ENCODE measurements around the gene SPON2.

SPON2 gene

DNA sequence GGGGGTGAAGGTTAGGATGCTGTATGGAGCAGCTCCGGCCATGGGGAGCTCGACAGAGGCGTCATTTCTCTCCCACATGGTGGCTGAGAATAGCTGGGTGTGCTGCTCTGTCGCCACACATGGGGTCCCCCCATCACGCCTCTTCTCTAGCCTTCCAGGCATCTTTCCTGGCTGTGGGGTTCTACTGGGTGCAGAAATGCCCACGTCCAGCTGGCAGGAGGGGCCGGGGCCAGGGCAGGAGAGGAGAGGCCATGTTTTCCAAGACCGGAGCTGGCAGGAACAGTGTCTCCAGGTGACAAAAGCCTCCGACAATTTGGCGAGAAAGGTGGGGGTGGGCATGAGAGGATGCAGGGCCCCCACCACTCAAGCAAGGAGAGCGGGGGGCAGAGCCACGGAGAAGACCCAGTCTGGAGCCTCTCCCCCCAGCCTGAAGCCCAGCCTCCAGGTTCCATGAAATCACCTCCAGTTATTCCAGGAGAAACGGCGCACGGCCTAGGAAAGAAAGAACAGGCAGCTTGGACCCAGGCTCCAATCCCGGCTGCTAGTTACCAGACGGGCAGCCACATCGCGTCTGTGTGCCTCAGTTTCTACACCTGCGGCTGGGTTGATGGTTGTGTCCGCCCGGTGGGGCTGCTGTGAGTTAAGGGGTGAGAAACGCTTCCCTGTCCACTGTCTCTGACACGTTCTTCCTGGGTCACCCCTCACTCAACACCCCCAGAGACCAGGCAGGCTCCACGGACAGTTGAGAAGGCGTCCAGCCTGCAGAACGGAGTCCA, 27.4 kb upstream of the SPON2 start:
- TF ChIP-seq, protein P1, sequence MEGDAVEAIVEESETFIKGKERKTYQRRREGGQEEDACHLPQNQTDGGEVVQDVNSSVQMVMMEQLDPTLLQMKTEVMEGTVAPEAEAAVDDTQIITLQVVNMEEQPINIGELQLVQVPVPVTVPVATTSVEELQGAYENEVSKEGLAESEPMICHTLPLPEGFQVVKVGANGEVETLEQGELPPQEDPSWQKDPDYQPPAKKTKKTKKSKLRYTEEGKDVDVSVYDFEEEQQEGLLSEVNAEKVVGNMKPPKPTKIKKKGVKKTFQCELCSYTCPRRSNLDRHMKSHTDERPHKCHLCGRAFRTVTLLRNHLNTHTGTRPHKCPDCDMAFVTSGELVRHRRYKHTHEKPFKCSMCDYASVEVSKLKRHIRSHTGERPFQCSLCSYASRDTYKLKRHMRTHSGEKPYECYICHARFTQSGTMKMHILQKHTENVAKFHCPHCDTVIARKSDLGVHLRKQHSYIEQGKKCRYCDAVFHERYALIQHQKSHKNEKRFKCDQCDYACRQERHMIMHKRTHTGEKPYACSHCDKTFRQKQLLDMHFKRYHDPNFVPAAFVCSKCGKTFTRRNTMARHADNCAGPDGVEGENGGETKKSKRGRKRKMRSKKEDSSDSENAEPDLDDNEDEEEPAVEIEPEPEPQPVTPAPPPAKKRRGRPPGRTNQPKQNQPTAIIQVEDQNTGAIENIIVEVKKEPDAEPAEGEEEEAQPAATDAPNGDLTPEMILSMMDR (IDR thresholded peaks at IDR 0.05; ENCODE audit: control insufficient read depth, extremely low read depth, insufficient read depth): no peak
- DNase-seq (ENCODE audit: low read depth): no peak
- no peak overlapping the region for H3K4me3 ChIP-seq (ENCODE audit: low read depth, low read length)

GRCh38 chr4:1198098-1198844, 25.9 kb upstream of the SPON2 start:
- H3K4me3 ChIP-seq (ENCODE audit: low read depth, low read length): no peak overlapping the region
- TF ChIP-seq, protein P1 (IDR thresholded peaks at IDR 0.05; ENCODE audit: control insufficient read depth, extremely low read depth, insufficient read depth): no peak
- no peak for DNase-seq (ENCODE audit: low read depth)

- no peak overlapping the region for H3K4me3 ChIP-seq (ENCODE audit: low read depth, low read length)
- TF ChIP-seq, protein P1 (IDR thresholded peaks at IDR 0.05; ENCODE audit: control insufficient read depth, extremely low read depth, insufficient read depth): no peak
- DNase-seq (ENCODE audit: low read depth): no peak
These were observed 24.2 kb upstream of the SPON2 start for GRCh38 chr4:1196421-1197183.

- TF ChIP-seq, protein P1 (IDR thresholded peaks at IDR 0.05; ENCODE audit: control insufficient read depth, extremely low read depth, insufficient read depth): no peak
- no peak overlapping the region for H3K4me3 ChIP-seq (ENCODE audit: low read depth, low read length)
- no peak for DNase-seq (ENCODE audit: low read depth)
These were observed 23.6 kb upstream of the SPON2 start for GRCh38 chr4:1195891-1196401.

DNA sequence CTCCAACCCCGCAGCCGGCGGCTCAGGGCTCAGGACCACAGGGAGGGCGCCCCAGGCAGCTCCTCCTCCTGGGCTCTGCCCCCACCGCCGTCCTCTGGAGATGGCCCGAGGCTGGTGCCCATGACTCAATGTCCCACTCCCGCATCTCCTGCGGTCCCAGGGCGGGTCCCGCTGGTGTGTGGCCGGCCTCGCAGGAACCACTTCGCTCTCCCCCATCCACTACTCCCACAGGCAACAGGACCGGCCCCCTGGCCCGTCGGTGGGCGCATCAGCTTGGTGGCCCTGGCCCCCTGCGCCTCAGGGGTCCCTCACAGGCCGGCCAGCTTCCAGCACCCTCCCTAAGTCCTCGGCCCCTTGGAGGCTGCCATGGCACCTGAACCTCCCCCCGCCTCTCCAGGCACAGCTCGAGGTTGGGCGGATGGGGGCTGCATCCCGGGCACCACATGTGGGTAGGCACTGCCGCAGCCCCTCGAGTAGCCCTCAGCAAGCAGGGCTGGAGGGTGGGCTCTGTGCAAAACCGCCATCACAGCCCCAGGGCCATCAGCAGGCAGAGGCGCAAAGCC, 22.8 kb upstream of the SPON2 start:
- no peak overlapping the region for H3K4me3 ChIP-seq (ENCODE audit: low read depth, low read length)
- TF ChIP-seq, protein P1 (IDR thresholded peaks at IDR 0.05; ENCODE audit: control insufficient read depth, extremely low read depth, insufficient read depth): no peak
- DNase-seq (ENCODE audit: low read depth): no peak

Measured in LNCaP clone FGC (cell line).